ENCODE measurements around the gene FGF14. TPM values are rescaled to one million over a fixed set of nuclear protein-coding genes. Genes with fewer than 3 reads are reported as not detected.

Gene FGF14
- total RNA-seq, 1 donor from 2014 or later = 0.06 TPM

DNA sequence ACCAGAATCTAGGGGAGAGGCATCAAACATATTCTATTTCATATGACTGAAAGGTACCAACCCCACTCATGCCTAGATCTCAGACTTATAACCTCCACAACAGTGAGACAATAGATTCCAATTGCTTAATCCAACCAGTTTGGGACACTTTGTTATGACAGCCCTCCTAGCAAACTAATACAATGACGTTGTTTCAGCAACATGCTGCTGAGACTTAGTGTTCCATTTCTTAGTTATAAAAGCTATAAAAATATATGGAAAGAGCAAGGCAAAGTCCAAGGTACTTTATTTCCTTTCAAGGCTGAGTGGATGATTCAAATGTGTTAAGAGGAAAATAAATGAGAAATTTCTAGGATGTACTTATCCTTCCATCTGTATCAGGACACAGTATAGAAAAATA, 352.0 kb downstream of the FGF14 start:
- TF ChIP-seq, protein P1, sequence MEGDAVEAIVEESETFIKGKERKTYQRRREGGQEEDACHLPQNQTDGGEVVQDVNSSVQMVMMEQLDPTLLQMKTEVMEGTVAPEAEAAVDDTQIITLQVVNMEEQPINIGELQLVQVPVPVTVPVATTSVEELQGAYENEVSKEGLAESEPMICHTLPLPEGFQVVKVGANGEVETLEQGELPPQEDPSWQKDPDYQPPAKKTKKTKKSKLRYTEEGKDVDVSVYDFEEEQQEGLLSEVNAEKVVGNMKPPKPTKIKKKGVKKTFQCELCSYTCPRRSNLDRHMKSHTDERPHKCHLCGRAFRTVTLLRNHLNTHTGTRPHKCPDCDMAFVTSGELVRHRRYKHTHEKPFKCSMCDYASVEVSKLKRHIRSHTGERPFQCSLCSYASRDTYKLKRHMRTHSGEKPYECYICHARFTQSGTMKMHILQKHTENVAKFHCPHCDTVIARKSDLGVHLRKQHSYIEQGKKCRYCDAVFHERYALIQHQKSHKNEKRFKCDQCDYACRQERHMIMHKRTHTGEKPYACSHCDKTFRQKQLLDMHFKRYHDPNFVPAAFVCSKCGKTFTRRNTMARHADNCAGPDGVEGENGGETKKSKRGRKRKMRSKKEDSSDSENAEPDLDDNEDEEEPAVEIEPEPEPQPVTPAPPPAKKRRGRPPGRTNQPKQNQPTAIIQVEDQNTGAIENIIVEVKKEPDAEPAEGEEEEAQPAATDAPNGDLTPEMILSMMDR (conservative IDR thresholded peaks at IDR 0.05; ENCODE audit: low read depth, low read length) = no peak

DNA sequence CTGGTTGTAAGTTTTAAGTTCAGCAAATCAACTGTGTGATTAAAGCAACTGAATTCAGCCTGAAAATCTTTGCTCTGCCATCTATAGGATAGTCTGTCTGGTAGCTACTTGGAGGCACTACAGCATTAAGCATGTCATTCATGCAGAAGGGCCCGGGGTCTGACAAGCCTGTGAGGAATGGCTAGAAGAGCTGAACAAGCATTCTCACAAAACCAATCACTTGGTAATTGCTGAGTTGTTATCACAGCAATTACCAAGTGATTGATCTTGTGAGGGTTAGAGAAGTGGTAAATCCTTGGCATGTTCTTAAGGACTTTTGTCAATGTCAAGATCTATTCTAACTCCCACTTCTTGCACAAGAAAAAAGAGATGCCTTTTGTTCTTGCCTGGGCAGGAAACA, 356.1 kb downstream of the FGF14 start:
- TF ChIP-seq, protein P1 (conservative IDR thresholded peaks at IDR 0.05; ENCODE audit: low read depth, low read length) = no peak
- no peak overlapping the region for H3K4me3 ChIP-seq (ENCODE audit: low read depth, low read length)
- no peak for DNase-seq (ENCODE audit: low read depth)

More for the DNA sequence above, 352.0 kb downstream of the FGF14 start:
- H3K4me3 ChIP-seq (ENCODE audit: low read depth, low read length) = no peak overlapping the region
- DNase-seq (ENCODE audit: low read depth) = no peak

DNA sequence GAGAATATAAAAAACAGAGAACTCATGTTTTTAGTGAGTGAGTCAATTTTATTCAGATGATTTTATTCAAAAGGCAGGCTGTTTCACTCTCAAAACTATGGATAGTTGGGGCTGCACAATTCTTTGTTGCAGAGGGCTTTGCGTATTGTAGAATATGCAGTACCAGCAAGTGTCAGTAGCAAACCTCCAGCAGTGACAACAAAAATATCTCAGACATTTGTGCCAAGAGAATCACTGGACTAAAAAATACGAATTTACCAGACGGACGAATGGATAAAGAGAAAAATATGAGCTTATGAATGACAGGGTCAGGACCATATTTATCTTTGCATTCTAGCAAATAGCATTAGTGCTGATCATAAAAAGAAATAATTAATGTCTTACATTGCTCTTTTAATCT, 359.1 kb downstream of the FGF14 start:
- DNase-seq (ENCODE audit: low read depth) = no peak
- no peak overlapping the region for H3K4me3 ChIP-seq (ENCODE audit: low read depth, low read length)
- TF ChIP-seq, protein P1 (conservative IDR thresholded peaks at IDR 0.05; ENCODE audit: low read depth, low read length) = no peak

DNA sequence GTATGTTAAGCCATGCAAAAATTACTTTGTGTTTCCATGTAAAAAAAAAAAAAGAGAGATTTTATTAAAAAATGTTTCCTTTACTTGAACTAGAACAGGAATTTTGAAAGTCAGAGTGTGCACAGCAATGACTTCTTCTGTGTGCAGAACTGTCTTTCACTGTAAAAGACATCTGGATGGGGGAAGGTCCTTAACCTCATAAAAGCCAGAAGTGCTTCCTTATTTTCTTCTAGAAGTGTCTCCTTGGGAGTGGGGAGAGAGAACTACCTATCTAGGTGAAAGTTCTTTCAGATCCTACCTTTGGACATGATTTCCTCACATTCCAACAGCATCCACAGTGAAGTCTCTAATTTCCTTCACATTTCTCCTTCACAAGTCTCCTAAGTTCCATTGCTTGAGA, 360.3 kb downstream of the FGF14 start:
- no peak for DNase-seq (ENCODE audit: low read depth)
- TF ChIP-seq, protein P1 (conservative IDR thresholded peaks at IDR 0.05; ENCODE audit: low read depth, low read length) = no peak
- no peak overlapping the region for H3K4me3 ChIP-seq (ENCODE audit: low read depth, low read length)

DNA sequence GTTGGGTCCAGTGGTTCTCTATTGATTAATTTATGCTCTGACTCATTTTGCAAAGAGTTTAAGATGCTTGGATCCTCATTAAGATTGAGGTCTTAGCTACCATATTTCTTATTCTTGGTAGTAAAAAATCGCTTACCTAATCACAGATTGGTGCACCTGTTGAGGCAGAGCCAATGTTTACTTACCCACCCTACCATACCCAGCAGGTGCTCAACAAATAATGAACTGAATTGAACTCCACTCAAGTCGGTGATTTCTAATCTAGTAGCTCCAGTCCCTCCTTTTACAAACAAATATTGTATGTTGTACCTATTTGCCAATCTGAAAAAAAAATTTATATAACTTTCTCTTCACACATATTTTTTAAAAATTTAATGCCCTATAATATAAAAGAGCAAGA, 361.0 kb downstream of the FGF14 start:
- DNase-seq (ENCODE audit: low read depth) = no peak
- H3K4me3 ChIP-seq (ENCODE audit: low read depth, low read length) = no peak overlapping the region
- TF ChIP-seq, protein P1 (conservative IDR thresholded peaks at IDR 0.05; ENCODE audit: low read depth, low read length) = no peak

DNA sequence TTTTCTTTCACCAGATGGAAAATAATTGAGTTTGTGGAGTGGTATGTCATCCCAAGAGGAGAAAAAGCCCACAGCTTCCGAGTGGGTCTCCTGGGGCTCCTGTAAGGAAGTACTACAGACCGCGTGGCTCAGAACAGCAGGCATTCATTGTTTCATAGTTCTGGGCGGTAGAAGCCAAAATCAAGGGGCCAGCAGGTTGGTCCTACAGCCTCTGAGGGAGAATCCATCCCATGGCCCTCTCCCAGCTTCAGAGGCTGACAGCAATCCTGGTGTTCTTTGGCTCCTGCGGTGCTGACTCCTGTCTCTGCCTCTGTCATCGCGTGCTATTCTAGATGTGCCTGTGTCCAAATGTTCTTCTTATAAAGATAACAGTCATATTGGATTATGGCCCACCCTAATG, 362.6 kb downstream of the FGF14 start:
- TF ChIP-seq, protein P1 (conservative IDR thresholded peaks at IDR 0.05; ENCODE audit: low read depth, low read length) = no peak
- no peak for DNase-seq (ENCODE audit: low read depth)
- H3K4me3 ChIP-seq (ENCODE audit: low read depth, low read length) = no peak overlapping the region

DNA sequence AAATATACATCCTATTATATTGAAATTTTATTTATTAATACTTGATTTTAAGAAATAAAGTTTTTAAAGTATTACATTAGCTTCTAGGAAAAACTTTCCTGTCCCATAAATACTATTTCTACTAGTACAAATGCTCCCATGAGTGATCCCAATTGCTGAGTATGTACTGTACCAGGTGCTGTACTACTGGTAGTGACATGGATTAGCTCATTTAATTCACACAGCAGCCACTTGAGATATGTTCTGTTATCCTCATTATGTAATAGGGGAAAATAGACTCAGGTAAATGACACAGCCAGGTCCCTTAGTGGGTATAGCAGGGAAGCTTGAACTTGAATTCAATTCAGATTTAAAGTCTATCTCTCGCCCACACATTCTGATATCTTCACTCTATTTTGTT, 363.1 kb downstream of the FGF14 start:
- no peak overlapping the region for H3K4me3 ChIP-seq (ENCODE audit: low read depth, low read length)
- TF ChIP-seq, protein P1 (conservative IDR thresholded peaks at IDR 0.05; ENCODE audit: low read depth, low read length) = no peak

More for the DNA sequence above, 363.1 kb downstream of the FGF14 start:
- no peak for DNase-seq (ENCODE audit: low read depth)
